ENCODE measurements around the gene MTHFR. TPM values are rescaled to one million over a fixed set of nuclear protein-coding genes. Genes with fewer than 3 reads are reported as not detected.

The MTHFR gene
- total RNA-seq, 1 experiment from 2014 or later: 16.4 TPM

- H3K9me3 Mint-ChIP-seq (ENCODE audit: low read depth, unreplicated experiment): no peaks in the 10 kb centered on the region
- peaks cover 5% of the 10 kb centered on the region for H3K36me3 Mint-ChIP-seq (ENCODE audit: insufficient read depth, unreplicated experiment)
- no peak overlapping the region for H3K4me3 Mint-ChIP-seq (ENCODE audit: low read depth, unreplicated experiment)
- no peak for TF ChIP-seq CTCF (IDR thresholded peaks at IDR 0.05; ENCODE audit: unreplicated experiment)
- intact Hi-C loops (cut with micrococcal nuclease; ENCODE audit: unreplicated experiment): no loop called here
- H3K27ac Mint-ChIP-seq (ENCODE audit: unreplicated experiment): no peak overlapping the region
- no peak for DNase-seq
- H3K27me3 Mint-ChIP-seq (ENCODE audit: unreplicated experiment): no peaks in the 10 kb centered on the region
- CTCF ChIA-PET: no interaction called here
- H3K4me1 Mint-ChIP-seq (ENCODE audit: low read depth, unreplicated experiment): no peaks in the 10 kb centered on the region
- BruUV-seq (replicated peaks): no TSS peak
These were observed 61.5 kb downstream of the MTHFR start for GRCh38 chr1:11744287-11744686.

DNA sequence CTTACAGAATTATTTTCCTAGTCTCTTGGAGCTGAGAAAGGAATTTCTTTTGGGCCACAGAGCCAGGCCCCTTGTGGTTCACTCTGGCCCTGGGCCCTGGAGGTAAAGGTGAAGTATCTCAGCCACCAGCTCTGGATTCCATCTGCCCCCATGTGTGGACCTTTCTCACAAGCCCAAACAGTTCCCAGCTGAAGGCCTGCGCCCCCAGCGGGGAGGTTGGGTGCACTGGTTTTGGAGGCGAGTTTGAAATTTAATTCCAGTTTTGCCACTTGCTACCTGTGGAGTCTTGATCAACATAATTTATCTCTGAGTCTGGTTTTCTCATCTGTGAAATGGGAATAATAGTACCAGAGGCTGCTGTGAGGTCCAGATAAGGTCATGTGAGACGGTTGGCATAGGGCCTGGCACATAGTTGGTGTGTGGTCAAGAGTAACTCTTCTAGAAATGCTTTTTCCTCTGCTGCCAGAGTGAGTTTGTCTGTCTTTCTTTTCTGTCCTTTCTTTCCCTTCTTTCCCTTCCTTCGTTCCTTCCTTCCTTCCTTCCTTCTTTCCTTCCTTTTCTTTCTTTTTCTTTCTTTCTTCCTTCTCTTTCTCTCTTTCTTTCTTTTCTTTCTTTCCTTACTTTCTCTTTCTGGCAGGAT is 63.7 kb downstream of the MTHFR start:
- Mint-ChIP-seq H3K4me1 (ENCODE audit: low read depth, unreplicated experiment) (no peaks in the 10 kb centered on the region), H3K27ac (ENCODE audit: unreplicated experiment) (no peak overlapping the region), H3K9me3 (ENCODE audit: low read depth, unreplicated experiment) (no peaks in the 10 kb centered on the region), H3K27me3 (ENCODE audit: unreplicated experiment) (no peaks in the 10 kb centered on the region), H3K36me3 (ENCODE audit: insufficient read depth, unreplicated experiment) (peaks cover 2% of the 10 kb centered on the region), H3K4me3 (ENCODE audit: low read depth, unreplicated experiment) (no peak overlapping the region)
- no TSS peak for BruUV-seq (replicated peaks)
- intact Hi-C loops (cut with micrococcal nuclease; ENCODE audit: unreplicated experiment): no loop called here
- DNase-seq: no peak
- no peak for TF ChIP-seq CTCF (IDR thresholded peaks at IDR 0.05; ENCODE audit: unreplicated experiment)
- CTCF ChIA-PET: no interaction called here

- no peak overlapping the region for H3K4me3 Mint-ChIP-seq (ENCODE audit: low read depth, unreplicated experiment)
- no peak for DNase-seq
- TF ChIP-seq CTCF (IDR thresholded peaks at IDR 0.05; ENCODE audit: unreplicated experiment): no peak
- CTCF ChIA-PET: no interaction called here
- no peaks in the 10 kb centered on the region for H3K4me1 Mint-ChIP-seq (ENCODE audit: low read depth, unreplicated experiment)
- no TSS peak for BruUV-seq (replicated peaks)
- H3K27me3 Mint-ChIP-seq (ENCODE audit: unreplicated experiment): no peaks in the 10 kb centered on the region
- H3K27ac Mint-ChIP-seq (ENCODE audit: unreplicated experiment): no peak overlapping the region
- H3K36me3 Mint-ChIP-seq (ENCODE audit: insufficient read depth, unreplicated experiment): peaks cover 7% of the 10 kb centered on the region
- intact Hi-C loops (cut with micrococcal nuclease; ENCODE audit: unreplicated experiment): no loop called here
- no peaks in the 10 kb centered on the region for H3K9me3 Mint-ChIP-seq (ENCODE audit: low read depth, unreplicated experiment)
These were observed 64.3 kb downstream of the MTHFR start for GRCh38 chr1:11741482-11741881.

GRCh38 chr1:11740258-11741192 is 65.2 kb downstream of the MTHFR start:
- Mint-ChIP-seq H3K27me3 (ENCODE audit: unreplicated experiment) (no peaks in the 10 kb centered on the region), H3K4me1 (ENCODE audit: low read depth, unreplicated experiment) (peaks cover 3% of the 10 kb centered on the region), H3K4me3 (ENCODE audit: low read depth, unreplicated experiment) (no peak overlapping the region), H3K36me3 (ENCODE audit: insufficient read depth, unreplicated experiment) (peaks cover 17% of the 10 kb centered on the region), H3K27ac (ENCODE audit: unreplicated experiment) (no peak overlapping the region), H3K9me3 (ENCODE audit: low read depth, unreplicated experiment) (no peaks in the 10 kb centered on the region)
- intact Hi-C loops (cut with micrococcal nuclease; ENCODE audit: unreplicated experiment): no loop called here
- no peak for DNase-seq
- TF ChIP-seq CTCF (IDR thresholded peaks at IDR 0.05; ENCODE audit: unreplicated experiment): no peak
- no TSS peak for BruUV-seq (replicated peaks)
- CTCF ChIA-PET: no interaction called here

All from Calu3 (cell line).